IMR-90 (cell line): ENCODE results near the gene IGSF8. TPM values are rescaled to one million over a fixed set of nuclear protein-coding genes. Genes with fewer than 3 reads are reported as not detected.

Source experiments
- ATAC-seq: fragments of 200-7000 bp; cut with Tn5 transposase; 2 replicates; pipeline ENCODE4 v1.9.1; 2020; ENCODE audit warnings: low read depth, mild to moderate bottlenecking, moderate library complexity
- BruUV-seq: library from RNA; stranded (reverse); fragments of 400-500 nt; replicated peaks from 2 replicates; lab custom pipeline; 2021; lab: Mats Ljungman, UMichigan
- CTCF ChIA-PET: fragments of 300-600 bp; formaldehyde crosslinking; extraction: SDS; loops from one replicate; lab custom pipeline; 2021; ENCODE audit warnings: antibody characterized with exemption; lab: Yijun Ruan, JAX
- POLR2A ChIA-PET: fragments of 300-600 bp; sonication (Branson Sonifier 250); formaldehyde crosslinking; loops from one replicate; lab custom pipeline; 2022; ENCODE audit warnings: antibody characterized with exemption; ENCODE audit not compliant: unreplicated experiment; lab: Charles Lee
- DNase-seq: peaks from one replicate; pipeline ENCODE4 v3.0.0; 2013
- H2AFZ ChIP-seq: replicated peaks from 2 replicates; pipeline ENCODE3; 2013; ENCODE audit warnings: low read length, mild to moderate bottlenecking; ENCODE audit not compliant: poor library complexity
- H2AK5ac ChIP-seq: 2 replicates; pipeline ENCODE4 v1.6.1; 2013; ENCODE audit warnings: low read depth, low read length, inconsistent platforms
- H2AK9ac ChIP-seq: replicated peaks from 2 replicates; pipeline ENCODE3; 2013; ENCODE audit warnings: mild to moderate bottlenecking, low read depth, low read length, moderate library complexity; ENCODE audit not compliant: poor library complexity
- H2BK120ac ChIP-seq: 2 replicates; pipeline ENCODE4 v1.6.1; 2013; ENCODE audit warnings: low read depth, low read length, inconsistent platforms
- H2BK15ac ChIP-seq: 3 replicates; pipeline ENCODE4 v1.6.1; 2013; ENCODE audit warnings: low read depth, low read length, inconsistent platforms
- H2BK20ac ChIP-seq: 2 replicates; pipeline ENCODE4 v1.6.1; 2013; ENCODE audit warnings: low read depth, mild to moderate bottlenecking, inconsistent platforms, low read length, moderate library complexity
- H2BK5ac ChIP-seq: 2 replicates; pipeline ENCODE4 v1.6.1; 2013; ENCODE audit warnings: mild to moderate bottlenecking, low read depth, low read length, inconsistent platforms; ENCODE audit not compliant: poor library complexity, severe bottlenecking
- H3K14ac ChIP-seq: replicated peaks from 2 replicates; pipeline ENCODE4 v1.6.1; 2013; ENCODE audit warnings: low read depth, low read length, inconsistent platforms
- H3K18ac ChIP-seq: 2 replicates; pipeline ENCODE4 v1.6.1; 2013; ENCODE audit warnings: low read depth, low read length, control low read depth
- H3K23ac ChIP-seq: 2 replicates; pipeline ENCODE4 v1.6.1; 2013; ENCODE audit warnings: low read depth, low read length, inconsistent platforms
- H3K27ac ChIP-seq: 2 replicates; pipeline ENCODE4 v1.5.1; 2013; ENCODE audit warnings: mild to moderate bottlenecking, control low read depth, low read length; ENCODE audit not compliant: insufficient read depth
- H3K27me3 ChIP-seq: 2 replicates; pipeline ENCODE4 v1.6.1; 2013; ENCODE audit warnings: low read length; ENCODE audit not compliant: control insufficient read depth, insufficient read depth
- H3K36me3 ChIP-seq: 2 replicates; pipeline ENCODE4 v1.6.1; 2013; ENCODE audit warnings: low read length, mixed read lengths; ENCODE audit not compliant: control insufficient read depth, insufficient read depth
- H3K4ac ChIP-seq: 2 replicates; pipeline ENCODE4 v1.6.1; 2013; ENCODE audit warnings: low read depth, low read length, inconsistent platforms
- H3K4me1 ChIP-seq: 2 replicates; pipeline ENCODE4 v1.6.1; 2013; ENCODE audit warnings: low read length, mixed read lengths; ENCODE audit not compliant: control insufficient read depth, insufficient read depth
- H3K4me2 ChIP-seq: 2 replicates; pipeline ENCODE4 v1.6.1; 2013; ENCODE audit warnings: low read depth, mild to moderate bottlenecking, control low read depth, low read length, moderate library complexity
- H3K4me3 ChIP-seq: 2 replicates; pipeline ENCODE4 v1.5.1; 2013; ENCODE audit warnings: low read depth, mild to moderate bottlenecking, control low read depth, low read length, moderate library complexity; ENCODE audit not compliant: insufficient read depth
- H3K56ac ChIP-seq: 2 replicates; pipeline ENCODE4 v1.6.1; 2013; ENCODE audit warnings: low read length, inconsistent platforms; ENCODE audit not compliant: insufficient read depth; ENCODE audit errors: extremely low read depth
- H3K79me1 ChIP-seq, 2 experiments: 2 replicates each; pipeline ENCODE4 v1.6.1; 2013; ENCODE audit warnings: low read length in 2 of 2, inconsistent platforms in 1 of 2, low read depth in 1 of 2
- H3K9ac ChIP-seq: 2 replicates; pipeline ENCODE4 v1.6.1; 2013; ENCODE audit warnings: low read depth, low read length, control low read depth
- H3K9me1 ChIP-seq: 2 replicates; pipeline ENCODE4 v1.6.1; 2013; ENCODE audit warnings: low read length, inconsistent platforms; ENCODE audit not compliant: insufficient read depth
- H3K9me3 ChIP-seq: 2 replicates; pipeline ENCODE4 v1.6.1; 2013; ENCODE audit warnings: low read length; ENCODE audit not compliant: control insufficient read depth, insufficient read depth
- H4K20me1 ChIP-seq: 2 replicates; pipeline ENCODE4 v1.6.1; 2013; ENCODE audit warnings: low read length, inconsistent platforms; ENCODE audit not compliant: insufficient read depth
- H4K5ac ChIP-seq: 2 replicates; pipeline ENCODE4 v1.6.1; 2013; ENCODE audit warnings: mild to moderate bottlenecking, low read depth, low read length, control low read depth
- H4K8ac ChIP-seq, 2 experiments: 2 replicates each; pipeline ENCODE4 v1.6.1; 2013; ENCODE audit warnings: low read depth in 2 of 2, low read length in 2 of 2, control low read depth in 1 of 2, inconsistent platforms in 1 of 2
- H4K91ac ChIP-seq: 2 replicates; pipeline ENCODE4 v1.6.1; 2013; ENCODE audit warnings: low read depth, low read length, inconsistent platforms; ENCODE audit not compliant: insufficient read depth
- CEBPB ChIP-seq: IDR thresholded peaks from 2 replicates; pipeline ENCODE4 v1.6.1; 2012; ENCODE audit warnings: low read depth, low read length, improper control_type of control experiment
- CHD1 ChIP-seq: IDR thresholded peaks from 2 replicates; pipeline ENCODE4 v1.6.1; 2012; ENCODE audit warnings: low read depth, low read length, improper control_type of control experiment
- FOS ChIP-seq: fragments of 150-350 bp; IDR thresholded peaks from 2 replicates; pipeline ENCODE4 v1.6.1; 2016; ENCODE audit warnings: low read depth, low read length
- NFE2L2 ChIP-seq: fragments of 150-350 bp; IDR thresholded peaks from 2 replicates; pipeline ENCODE4 v1.6.1; 2016; ENCODE audit warnings: low read depth, mild to moderate bottlenecking, low read length
- WGBS, 2 experiments: methylation state at CpG; one replicate each; pipeline versions ENCODE4 v1.1.5 to v1.1.7; 2013; ENCODE audit warnings: missing lambda C conversion rate in 2 of 2; ENCODE audit not compliant: insufficient read length in 1 of 2; ENCODE audit errors: extremely low coverage in 2 of 2; 5-methylcytosine and 5-hydroxymethylcytosine counted together
- dilution Hi-C: fragments of 300-500 bp; cut with HindIII; formaldehyde crosslinking; loops from one replicate; pipeline ENCODE4 v1.14.3; 2018; ENCODE audit warnings: low sequenced_read_pairs; ENCODE audit not compliant: unreplicated experiment
- in situ Hi-C: fragments of 300-500 bp; cut with MboI; formaldehyde crosslinking; loops from 3 replicates; pipeline ENCODE4 v1.14.3; 2019; ENCODE audit warnings: low sequenced_read_pairs, inconsistent platforms, mixed read lengths
- intact Hi-C: fragments of 100-400 bp; cut with micrococcal nuclease; formaldehyde crosslinking; loops from 2 replicates; pipeline ENCODE4 v1.10.0; 2022
- polyA plus RNA-seq, 3 experiments: library from polyadenylated mRNA; depleted of rRNA; stranded (reverse); fragments of >200 nt; gene quantifications; 2 replicates each; pipeline ENCODE4 v1.2.3, GENCODE V29; 2012; ENCODE audit warnings: low replicate concordance in 1 of 3
- total RNA-seq: library from RNA; depleted of rRNA; stranded (reverse); fragments of >200 nt; gene quantifications from 2 replicates; pipeline ENCODE4 v1.2.3, GENCODE V29; 2012

The IGSF8 gene
- total and polyA plus RNA-seq, 2 of the 4 experiments (the other 2 are of a cell fraction) = 8.8 to 25.2 TPM

GRCh38 chr1:160064746-160065145 is 33.7 kb downstream of the IGSF8 start:
- CTCF ChIA-PET = interaction anchor here (1.2 kb wide), 1 partner anchor 18 kb away, joined by 3 read pairs; no protein-coding TSS in a partner anchor
- dilution Hi-C loops = no loop called here

More at GRCh38 chr1:160064746-160065145, 33.7 kb downstream of the IGSF8 start:
- no peak overlapping the region for H2AFZ ChIP-seq
- H3K9me1 ChIP-seq = no peaks in the 10 kb centered on the region
- H3K9ac ChIP-seq = no peak overlapping the region
- POLR2A ChIA-PET = no interaction called here
- H4K91ac ChIP-seq = no peak overlapping the region
- no peak overlapping the region for H2BK20ac ChIP-seq
- ATAC-seq (no peak), DNase-seq (no peak)
- no peak overlapping the region for H2BK120ac ChIP-seq
- no peaks in the 10 kb centered on the region for H3K9me3 ChIP-seq
- no peak overlapping the region for H2AK9ac ChIP-seq
- H3K56ac ChIP-seq = no peak overlapping the region
- no peaks in the 10 kb centered on the region for H3K4me1 ChIP-seq
- no peaks in the 10 kb centered on the region for H4K20me1 ChIP-seq
- no peak overlapping the region for H3K4me2 ChIP-seq
- no peak overlapping the region for H3K14ac ChIP-seq
- no peak overlapping the region for H3K4me3 ChIP-seq
- WGBS, 2 experiments = no CpG with 5 or more reads among the region's 3 CpGs
- intact Hi-C loops (no loop called here), in situ Hi-C loops (no loop called here)
- no peak overlapping the region for H3K18ac ChIP-seq
- H3K79me1 ChIP-seq = no peaks in the 10 kb centered on the region
- no peaks in the 10 kb centered on the region for H3K36me3 ChIP-seq
- H4K5ac ChIP-seq = no peak overlapping the region
- H3K27me3 ChIP-seq = peaks cover 70% of the 10 kb centered on the region
- no peak for TF ChIP-seq CHD1
- no peak for TF ChIP-seq CEBPB
- TF ChIP-seq NFE2L2 = no peak
- no peak for TF ChIP-seq FOS
- no peak overlapping the region for H2AK5ac ChIP-seq
- H3K23ac ChIP-seq = no peak overlapping the region
- no peak overlapping the region for H3K4ac ChIP-seq
- no peak overlapping the region for H4K8ac ChIP-seq
- no peak overlapping the region for H2BK15ac ChIP-seq
- no TSS peak for BruUV-seq
- H3K27ac ChIP-seq = no peak overlapping the region
- H2BK5ac ChIP-seq = no peak overlapping the region
